Measurements from ENCODE around the gene ELAC2. TPM values are rescaled to one million over a fixed set of nuclear protein-coding genes. Genes with fewer than 3 reads are reported as not detected.

Gene ELAC2
- total and polyA plus RNA-seq, 2 of the 4 experiments (the other 2 are of a cell fraction), result 75.2 to 80.7 TPM

GRCh38 chr17:12953156-12953555 lies 64.7 kb downstream of the ELAC2 start:
- no peak overlapping the region for H2BK5ac ChIP-seq (ENCODE audit: low read depth, low read length, poor library complexity, severe bottlenecking)
- intact Hi-C loops (cut with micrococcal nuclease), result no loop called here
- H4K8ac ChIP-seq (ENCODE audit: low read depth in 2 of 2, low read length in 2 of 2), result no peak overlapping the region
- H3K4me1 ChIP-seq (ENCODE audit: control insufficient read depth, insufficient read depth, low read length), result no peaks in the 10 kb centered on the region
- no peak overlapping the region for H3K56ac ChIP-seq (ENCODE audit: extremely low read depth, insufficient read depth, low read length)
- H3K9me1 ChIP-seq (ENCODE audit: insufficient read depth, low read length), result no peaks in the 10 kb centered on the region
- ChIA-PET POLR2A (ENCODE audit: unreplicated experiment) (no interaction called here), CTCF (no interaction called here)
- H4K91ac ChIP-seq (ENCODE audit: insufficient read depth, low read depth, low read length), result no peak overlapping the region
- H2BK15ac ChIP-seq (ENCODE audit: low read depth, low read length), result no peak overlapping the region
- H4K20me1 ChIP-seq (ENCODE audit: insufficient read depth, low read length), result no peaks in the 10 kb centered on the region
- H2BK20ac ChIP-seq (ENCODE audit: low read depth, low read length), result no peak overlapping the region
- no peak overlapping the region for H2AFZ ChIP-seq (replicated peaks; ENCODE audit: low read length, poor library complexity)
- TF ChIP-seq NFE2L2 (IDR thresholded peaks at IDR 0.05; ENCODE audit: low read depth, low read length) (no peak), MXI1 (IDR thresholded peaks at IDR 0.05; ENCODE audit: borderline replicate concordance, low read depth, low read length) (no peak), CTCF (conservative IDR thresholded peaks at IDR 0.05; ENCODE audit: low read depth, low read length) (no peak), POLR2A (IDR thresholded peaks at IDR 0.05; ENCODE audit: low read depth, low read length) (no peak), CEBPB (IDR thresholded peaks at IDR 0.05; ENCODE audit: low read depth, low read length) (no peak), MAZ (IDR thresholded peaks at IDR 0.05; ENCODE audit: borderline replicate concordance, low read depth, low read length) (no peak), RCOR1 (IDR thresholded peaks at IDR 0.05; ENCODE audit: insufficient replicate concordance, low read length) (no peak), RAD21 (IDR thresholded peaks at IDR 0.05; ENCODE audit: low read length) (no peak), MAFK (IDR thresholded peaks at IDR 0.05; ENCODE audit: low read depth, low read length) (no peak), FOS (IDR thresholded peaks at IDR 0.05; ENCODE audit: low read depth, low read length) (no peak), RFX5 (IDR thresholded peaks at IDR 0.05; ENCODE audit: low read depth, low read length) (no peak), ELK1 (IDR thresholded peaks at IDR 0.05; ENCODE audit: borderline replicate concordance, low read depth, low read length) (no peak), SMC3 (IDR thresholded peaks at IDR 0.05; ENCODE audit: low read depth, low read length) (no peak), BHLHE40 (IDR thresholded peaks at IDR 0.05; ENCODE audit: low read depth, low read length) (no peak), USF2 (IDR thresholded peaks at IDR 0.05; ENCODE audit: low read depth, low read length) (no peak), CHD1 (IDR thresholded peaks at IDR 0.05; ENCODE audit: low read depth, low read length) (no peak)
- dilution Hi-C loops (cut with HindIII; ENCODE audit: low sequenced_read_pairs, unreplicated experiment), result no loop called here
- H3K79me1 ChIP-seq (ENCODE audit: low read depth in 1 of 2, low read length in 2 of 2), result no peaks in the 10 kb centered on the region
- in situ Hi-C loops (cut with MboI; ENCODE audit: low sequenced_read_pairs), result no loop called here
- H3K18ac ChIP-seq (ENCODE audit: low read depth, low read length), result no peak overlapping the region
- H4K5ac ChIP-seq (ENCODE audit: low read depth, low read length), result no peak overlapping the region
- no peak overlapping the region for H3K23ac ChIP-seq (ENCODE audit: low read depth, low read length)
- no peaks in the 10 kb centered on the region for H3K27me3 ChIP-seq (ENCODE audit: control insufficient read depth, insufficient read depth, low read length)
- 93% methylated on average over 3 of the region's 13 CpGs; no CpG with 5 or more reads in 1 of the 2 experiments for WGBS, 2 experiments (ENCODE audit: extremely low coverage in 2 of 2, insufficient read length in 1 of 2)
- no peak overlapping the region for H3K9ac ChIP-seq (ENCODE audit: low read depth, low read length)
- H3K36me3 ChIP-seq (ENCODE audit: control insufficient read depth, insufficient read depth, low read length), result no peaks in the 10 kb centered on the region
- no peak overlapping the region for H2BK120ac ChIP-seq (ENCODE audit: low read depth, low read length)
- BruUV-seq (replicated peaks), result no TSS peak
- no peak overlapping the region for H3K4me3 ChIP-seq (ENCODE audit: insufficient read depth, low read depth, low read length)
- H3K14ac ChIP-seq (replicated peaks; ENCODE audit: low read depth, low read length), result no peak overlapping the region
- ATAC-seq (ENCODE audit: low read depth) (no peak), DNase-seq (no peak)
- H3K4ac ChIP-seq (ENCODE audit: low read depth, low read length), result no peak overlapping the region
- H3K9me3 ChIP-seq (ENCODE audit: control insufficient read depth, insufficient read depth, low read length), result no peaks in the 10 kb centered on the region
- no peak overlapping the region for H2AK9ac ChIP-seq (replicated peaks; ENCODE audit: low read depth, low read length, poor library complexity)
- H3K27ac ChIP-seq (ENCODE audit: insufficient read depth, low read length), result no peak overlapping the region
- no peak overlapping the region for H3K4me2 ChIP-seq (ENCODE audit: low read depth, low read length)
- H2AK5ac ChIP-seq (ENCODE audit: low read depth, low read length), result no peak overlapping the region
